Occipital lobe (tissue), 2 donors: ENCODE measurements around the gene VPS45. TPM values are rescaled to one million over a fixed set of nuclear protein-coding genes. Genes with fewer than 3 reads are reported as not detected.

ENCODE experiments used
- DNase-seq: peaks from one replicate; lab custom pipeline; 2025; lab: John Stamatoyannopoulos, UW
- total RNA-seq: library from RNA; depleted of rRNA; stranded (reverse); fragments of >200 nt; gene quantifications from one replicate; pipeline ENCODE4 v1.2.3, GENCODE V29; 2014

The VPS45 gene
- total RNA-seq, 1 donor from 2014 or later = 84.2 TPM

DNA sequence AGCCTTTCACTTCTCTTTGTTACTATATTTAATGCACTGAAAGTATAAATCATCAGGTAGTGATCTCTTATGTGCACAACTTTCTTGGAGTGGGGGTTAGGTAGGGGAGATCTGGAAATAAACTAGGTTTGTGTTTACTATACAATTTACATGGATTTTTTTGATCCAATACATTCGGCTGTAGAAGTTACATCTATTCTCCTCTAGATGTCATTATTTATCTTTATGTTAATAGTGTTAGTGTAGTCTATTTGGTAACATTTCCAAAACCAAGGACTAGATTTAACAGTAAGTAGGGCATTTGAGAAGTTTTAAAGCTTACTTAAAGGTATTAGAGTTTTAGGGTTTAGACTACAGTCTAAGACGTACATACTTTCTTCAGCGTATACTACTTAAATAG, 5.4 kb downstream of the VPS45 start:
- DNase-seq = no peak

DNA sequence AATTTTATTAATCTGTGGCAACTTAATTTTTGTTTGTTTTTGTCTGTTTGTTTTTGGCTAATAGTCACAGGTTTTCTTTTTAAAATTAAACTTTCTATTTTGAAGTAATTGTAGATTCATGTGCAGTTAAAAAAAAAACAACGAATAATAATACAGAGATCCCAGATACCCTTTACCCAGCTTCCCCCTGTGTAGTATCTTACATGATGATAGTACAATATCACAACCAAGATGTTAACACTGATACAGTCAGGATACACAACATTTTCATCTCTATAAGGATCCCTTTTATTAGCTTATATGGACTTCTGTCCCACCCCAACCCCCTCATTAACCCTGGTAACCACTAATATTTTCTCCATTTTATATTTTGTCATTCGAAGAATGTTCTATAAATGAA, 5.9 kb downstream of the VPS45 start:
- DNase-seq = no peak

DNA sequence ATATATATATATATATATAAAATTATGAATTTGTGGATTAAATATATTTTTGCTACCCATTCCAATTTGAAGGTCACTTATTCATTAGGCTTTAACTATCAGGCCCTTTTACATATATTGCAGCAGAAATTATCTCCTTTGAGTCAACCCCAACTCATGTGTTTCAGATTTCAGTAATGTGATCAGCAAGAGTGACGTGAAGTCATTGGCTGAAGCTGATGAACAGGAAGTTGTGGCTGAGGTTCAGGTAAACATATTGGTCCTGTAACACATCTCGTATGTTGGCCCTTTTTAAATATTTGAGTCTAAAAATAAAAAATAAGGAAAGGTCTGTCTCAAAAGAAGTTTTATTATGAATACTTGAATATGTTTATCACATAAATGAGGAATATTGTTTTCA, 8.5 kb downstream of the VPS45 start:
- no peak for DNase-seq

DNA sequence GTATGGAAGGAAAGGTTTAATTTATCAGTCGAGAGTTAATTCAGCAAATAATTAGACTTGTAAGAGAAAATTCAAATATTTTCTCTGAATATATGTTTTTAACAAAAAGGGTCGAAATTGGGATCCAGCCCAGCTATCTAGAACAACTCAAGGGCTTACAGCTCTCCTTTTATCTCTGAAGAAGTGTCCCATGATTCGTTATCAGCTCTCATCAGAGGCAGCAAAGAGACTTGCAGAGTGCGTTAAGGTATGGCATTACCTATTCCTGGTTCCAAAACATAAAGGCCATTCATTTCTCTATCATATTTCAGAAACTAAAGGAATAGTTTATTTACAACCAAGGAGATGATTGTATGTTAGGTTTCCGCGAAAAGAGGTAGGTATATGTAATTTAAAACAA, 9.4 kb downstream of the VPS45 start:
- no peak for DNase-seq

DNA sequence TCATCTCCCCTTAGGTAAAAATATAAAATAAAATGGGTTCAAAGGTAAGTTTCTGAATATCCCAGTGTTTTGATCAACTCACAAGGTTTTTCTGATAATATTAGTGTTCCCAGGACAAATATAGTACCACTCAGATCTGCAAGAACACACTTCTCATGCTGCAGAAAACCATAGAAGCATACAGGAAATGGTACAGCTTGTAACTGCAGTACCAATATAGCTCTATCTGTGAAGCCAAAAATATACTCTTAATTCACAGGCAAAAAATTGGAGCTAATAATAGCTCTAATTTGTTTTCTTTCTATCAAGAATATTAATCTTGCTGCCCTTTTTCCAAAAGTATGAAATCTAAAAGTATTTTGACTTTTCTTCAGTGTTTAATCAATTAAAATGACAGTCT, 13.2 kb downstream of the VPS45 start:
- no peak for DNase-seq

DNA sequence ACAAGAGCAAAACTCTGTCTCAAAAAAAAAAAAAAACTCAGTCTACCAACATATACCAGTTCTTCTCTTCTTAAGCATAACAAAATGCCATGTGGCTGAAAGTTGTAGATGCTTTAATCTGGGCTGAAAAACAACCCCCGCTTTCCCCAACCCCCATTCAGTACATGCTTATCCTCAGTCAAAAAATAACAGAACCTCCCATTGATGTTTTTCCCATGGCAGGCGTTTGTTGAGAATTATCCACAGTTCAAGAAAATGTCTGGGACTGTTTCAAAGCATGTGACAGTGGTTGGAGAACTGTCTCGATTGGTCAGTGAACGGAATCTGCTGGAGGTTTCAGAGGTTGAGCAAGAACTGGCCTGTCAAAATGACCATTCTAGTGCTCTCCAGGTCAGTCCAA, 14.9 kb downstream of the VPS45 start:
- no peak for DNase-seq

DNA sequence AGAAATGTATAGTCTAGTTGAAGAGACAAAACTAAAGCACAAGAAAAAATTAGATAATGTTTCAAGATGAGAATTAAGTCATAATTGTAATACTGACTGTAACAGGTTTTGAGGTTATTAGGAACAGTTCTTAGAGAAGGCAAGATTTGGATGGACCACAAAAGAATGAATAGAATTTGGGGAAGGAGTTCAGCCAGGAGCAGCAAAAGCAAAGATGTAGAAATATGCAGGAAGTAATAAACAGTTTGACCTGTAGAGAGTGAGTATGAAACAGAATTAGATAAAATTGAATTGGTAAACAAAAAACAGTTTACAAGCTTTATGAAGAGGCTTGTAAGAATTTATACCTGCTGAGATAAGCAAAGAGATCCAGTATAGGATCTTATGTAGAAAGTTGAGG, 16.3 kb downstream of the VPS45 start:
- DNase-seq = no peak

DNA sequence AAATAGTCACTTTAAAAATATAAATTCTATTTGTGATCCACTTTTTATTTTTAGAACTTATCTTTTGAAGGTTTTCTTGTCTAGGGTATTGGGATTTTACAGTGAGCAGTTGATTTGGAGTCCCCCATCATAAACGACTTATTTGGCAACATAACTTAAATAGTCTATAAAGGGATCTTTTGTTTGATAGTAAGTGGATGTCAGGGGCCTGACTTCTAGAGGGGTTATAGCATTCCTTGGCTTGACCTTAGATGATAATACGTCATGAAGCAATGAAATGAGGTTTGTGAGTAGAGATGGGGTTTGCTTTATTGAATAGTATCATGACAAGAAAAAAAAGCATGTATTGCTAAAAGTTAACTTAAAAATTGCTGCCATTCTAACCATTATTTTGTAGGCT, 17.8 kb downstream of the VPS45 start:
- no peak for DNase-seq

DNA sequence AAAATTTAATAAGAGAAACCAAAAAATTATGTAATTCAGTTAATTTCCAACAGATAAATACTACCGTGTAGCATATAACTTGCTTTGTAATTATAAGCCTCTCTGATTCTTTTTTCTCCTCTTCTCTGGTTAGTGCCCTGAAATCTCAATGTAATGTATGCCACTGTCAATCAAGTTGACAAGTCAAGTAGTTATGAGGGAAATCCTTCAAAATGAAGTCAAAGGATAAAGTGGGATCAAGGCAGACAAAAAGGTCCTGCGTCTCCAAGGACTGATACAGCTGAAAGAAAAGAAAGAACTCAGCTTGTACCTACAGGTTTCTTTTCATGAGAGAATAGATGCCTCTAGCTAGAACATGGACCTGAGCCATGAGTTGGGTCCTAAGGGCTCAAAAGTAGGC, 19.8 kb downstream of the VPS45 start:
- no peak for DNase-seq

DNA sequence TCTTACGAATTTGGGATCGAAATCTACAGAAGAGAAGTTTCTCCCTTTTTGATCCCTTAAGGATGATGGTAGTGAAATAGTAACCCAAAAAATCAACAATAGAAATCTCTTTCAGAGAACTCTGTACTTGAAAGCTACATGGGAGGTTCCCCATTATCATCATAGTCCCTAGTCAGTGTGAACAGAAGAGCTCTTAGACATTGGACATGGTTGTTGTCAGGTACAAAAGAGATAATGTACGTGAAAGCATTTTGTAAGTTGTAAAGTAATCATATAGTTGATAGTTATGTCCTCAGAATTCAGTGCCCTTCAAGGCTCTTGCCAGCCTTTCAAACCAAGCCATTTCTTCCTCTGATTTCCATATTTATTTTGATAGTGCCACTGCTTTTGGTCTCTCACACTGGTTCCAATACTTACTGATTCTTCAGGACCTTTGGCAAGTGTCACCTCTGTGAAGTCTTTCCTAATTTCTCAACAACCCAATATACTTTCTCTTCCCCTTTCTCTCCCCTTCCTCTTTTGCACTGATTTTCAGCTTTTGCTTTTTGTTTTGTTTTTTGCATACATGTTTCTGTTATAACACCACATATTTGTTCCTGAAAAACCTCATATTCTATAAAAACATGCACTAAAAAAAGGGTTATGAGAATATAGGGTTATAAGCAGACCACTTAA, 22.4 kb downstream of the VPS45 start:
- DNase-seq = no peak

DNA sequence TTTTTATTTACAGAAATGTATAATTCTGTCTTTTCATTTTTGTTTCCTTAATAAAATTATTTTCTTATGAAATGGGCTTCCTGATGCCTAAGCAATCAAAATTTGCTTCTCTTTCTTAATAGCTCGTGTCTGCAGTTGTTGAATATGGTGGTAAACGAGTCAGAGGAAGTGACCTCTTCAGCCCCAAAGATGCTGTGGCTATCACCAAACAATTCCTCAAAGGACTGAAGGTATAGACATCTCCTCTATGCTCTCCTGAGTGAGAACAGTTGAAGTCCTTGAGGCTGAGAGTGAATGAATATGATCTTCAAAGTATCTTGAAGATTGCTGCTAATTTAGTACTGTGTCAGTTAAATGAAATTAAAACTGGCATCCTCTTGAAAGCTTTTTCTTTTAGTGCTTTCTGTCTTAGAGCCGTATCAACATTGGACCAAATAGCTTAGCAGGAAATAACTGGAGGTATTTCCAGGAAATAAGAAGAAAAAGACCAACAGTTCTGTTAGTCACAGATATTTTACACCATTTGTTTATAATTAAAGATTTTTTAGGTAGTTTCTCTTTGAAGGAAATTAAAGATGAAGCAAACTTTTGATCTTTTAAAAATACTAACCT, 24.7 kb downstream of the VPS45 start:
- DNase-seq = no peak

DNA sequence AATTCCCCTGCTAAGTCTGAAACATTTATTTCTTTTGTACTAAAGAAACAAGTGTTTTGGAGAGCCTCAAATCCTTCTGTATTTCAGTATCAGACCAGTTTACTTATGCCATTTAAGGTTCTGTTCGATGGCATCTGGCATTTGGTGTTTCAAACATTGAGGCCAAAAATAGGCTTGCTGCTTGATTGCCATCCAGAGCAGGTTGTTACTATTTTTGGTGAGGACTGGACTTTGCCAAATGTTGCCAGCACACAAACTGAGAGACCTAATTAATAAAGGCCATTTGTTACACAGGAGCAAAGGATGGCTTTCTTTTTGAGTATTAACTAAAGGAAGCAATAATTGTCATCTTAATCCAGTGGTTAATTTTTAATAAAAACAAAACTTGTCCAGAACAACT, 26.2 kb downstream of the VPS45 start:
- no peak for DNase-seq

DNA sequence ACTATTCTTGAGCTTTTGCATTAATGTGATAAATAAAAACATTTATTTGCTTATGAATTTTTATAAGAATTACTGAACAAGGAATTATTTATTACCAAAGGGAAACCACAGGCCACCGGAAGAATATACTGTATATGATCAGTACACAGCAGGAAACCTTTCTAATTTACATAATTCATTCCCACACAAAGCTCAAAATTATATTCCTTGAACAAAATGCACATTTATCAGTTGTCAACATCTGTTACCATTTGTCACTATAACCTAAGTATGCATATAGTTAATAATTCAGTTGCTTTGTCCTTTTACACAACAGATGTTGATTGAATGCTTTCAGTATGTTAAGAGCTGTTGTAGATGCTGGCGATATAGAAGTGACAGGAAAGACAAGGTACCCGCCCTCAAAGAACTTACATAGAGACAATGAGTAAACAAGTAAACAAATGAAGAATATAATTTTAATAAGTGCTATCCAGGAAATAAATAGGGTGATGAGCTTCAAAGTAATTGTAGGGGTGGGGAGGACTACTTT, 27.2 kb downstream of the VPS45 start:
- no peak for DNase-seq

DNA sequence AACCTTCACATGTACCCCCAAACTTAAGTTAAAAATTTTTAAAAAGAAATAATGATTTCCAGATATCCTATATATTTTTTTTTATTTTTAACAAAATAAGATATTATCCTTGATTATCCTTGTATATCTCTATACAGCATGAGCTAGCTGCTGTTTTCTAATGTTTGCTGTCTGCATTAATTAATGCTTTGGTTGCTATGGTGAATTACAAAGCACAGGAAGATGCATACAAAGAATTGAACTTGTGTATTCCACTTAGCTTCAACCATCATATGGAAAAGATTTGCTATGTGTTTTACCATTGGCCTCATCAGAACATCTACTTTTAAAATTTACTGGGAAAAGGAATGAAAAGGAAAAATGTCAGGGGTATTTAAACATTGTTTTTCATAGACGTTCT, 35.4 kb downstream of the VPS45 start:
- no peak for DNase-seq

DNA sequence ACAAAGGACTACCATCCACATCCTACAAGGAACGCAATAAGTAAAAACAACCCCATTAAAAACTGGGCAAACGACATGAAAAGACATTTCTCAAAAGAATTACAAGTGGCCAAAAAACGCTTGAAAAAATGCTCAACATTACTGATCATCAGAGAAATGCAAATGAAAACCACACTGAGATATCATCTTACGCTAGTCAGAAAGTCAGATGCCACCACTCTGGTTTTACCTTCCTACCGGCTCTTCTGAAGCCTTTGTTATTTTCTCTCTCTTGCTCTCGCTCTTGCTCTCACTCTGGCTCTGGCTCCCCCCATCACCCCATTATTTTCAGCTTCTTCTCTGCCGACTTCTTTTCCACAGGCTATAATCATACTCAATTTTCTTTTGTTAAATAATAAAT, 38.8 kb downstream of the VPS45 start:
- no peak for DNase-seq

DNA sequence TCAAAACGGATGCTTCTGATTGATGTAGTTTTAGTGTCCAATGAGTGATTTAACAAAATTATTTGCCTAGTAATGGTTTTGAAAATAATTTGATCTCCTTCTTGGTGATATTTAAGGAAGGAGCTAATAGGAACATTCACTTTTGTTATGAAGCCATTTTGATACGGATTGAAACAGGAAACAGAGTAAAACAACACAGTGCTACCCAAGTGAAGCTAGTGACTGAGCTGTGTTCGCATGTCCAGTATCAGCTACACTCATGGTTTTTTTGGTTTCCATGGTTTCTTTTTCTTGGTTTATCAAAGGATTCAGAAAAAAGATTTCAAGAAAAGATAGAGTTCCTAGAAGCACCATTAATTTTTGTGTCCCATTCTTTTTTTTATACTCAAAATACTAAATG, 42.0 kb downstream of the VPS45 start:
- DNase-seq = no peak

DNA sequence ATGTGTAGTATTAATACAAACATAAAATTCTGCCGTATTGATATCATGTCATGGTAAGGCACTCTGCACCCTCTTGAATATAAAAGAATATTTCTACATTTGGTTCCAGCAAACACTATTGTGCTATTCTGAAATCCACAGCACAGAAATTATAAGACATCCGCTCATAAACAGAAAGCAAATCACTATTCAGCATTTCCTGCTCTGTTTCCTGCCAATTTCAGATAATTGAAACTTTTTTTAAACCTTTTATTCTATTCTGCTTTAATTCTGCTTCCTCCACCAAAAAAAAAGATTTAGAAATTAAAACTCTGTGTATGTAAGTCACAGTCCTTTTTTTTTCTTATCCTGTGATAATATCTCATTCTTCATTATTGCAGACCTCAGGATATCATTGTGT, 42.5 kb downstream of the VPS45 start:
- DNase-seq = no peak

DNA sequence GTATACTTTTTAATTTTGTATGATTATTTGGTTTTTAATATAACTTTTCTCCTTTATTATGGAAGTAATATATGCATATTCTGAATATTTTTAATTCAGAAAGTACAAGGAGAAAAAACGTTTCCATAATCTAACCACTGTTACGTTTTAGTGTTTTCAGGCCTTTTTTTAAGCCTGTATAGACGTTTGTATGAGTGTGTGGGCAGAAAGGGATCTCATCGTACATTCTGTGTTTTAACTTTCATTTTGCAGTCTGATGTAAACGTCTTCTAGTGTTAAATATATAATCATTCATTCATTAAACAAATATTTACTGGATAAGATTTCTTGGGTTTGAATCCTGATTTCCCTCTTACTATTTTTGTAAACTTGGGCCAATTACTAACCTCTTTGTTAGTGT, 44.1 kb downstream of the VPS45 start:
- DNase-seq = no peak

DNA sequence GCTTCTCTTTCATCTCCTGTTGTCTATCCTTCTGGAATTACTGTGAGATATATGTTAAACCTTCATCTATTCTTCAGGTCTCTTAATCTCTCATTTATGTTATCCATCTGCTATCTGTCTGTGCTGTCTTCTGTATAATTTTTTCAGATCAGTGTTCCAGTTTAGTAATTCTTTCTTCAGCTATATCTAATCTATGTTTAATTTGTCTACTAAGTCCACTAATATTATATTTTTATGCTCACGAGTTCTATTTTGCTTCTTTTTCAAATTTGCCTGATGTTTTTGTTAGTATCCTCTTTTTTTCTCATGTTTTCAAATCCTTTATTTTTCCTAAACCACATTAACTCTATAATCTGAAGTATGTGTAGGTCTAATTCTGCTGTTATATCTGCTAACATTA, 47.5 kb downstream of the VPS45 start:
- no peak for DNase-seq

DNA sequence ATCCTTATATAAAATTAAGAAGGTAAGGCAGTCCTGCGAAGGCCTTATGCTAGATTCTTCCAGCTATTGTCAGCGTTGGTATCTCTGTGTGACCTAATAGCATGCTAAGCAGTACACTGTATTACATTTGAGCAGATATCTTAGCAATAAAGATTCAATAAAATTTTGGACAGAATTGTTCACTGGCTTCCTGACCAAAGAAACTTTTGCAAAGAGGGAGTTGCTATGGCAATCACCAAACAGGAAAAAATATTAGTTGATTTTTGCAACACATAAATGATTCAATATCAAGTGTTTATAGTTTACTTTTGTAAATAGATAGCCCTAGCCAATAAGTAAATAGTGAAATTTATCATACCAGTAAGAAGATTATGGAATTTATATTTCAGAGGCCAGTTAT, 51.1 kb downstream of the VPS45 start:
- no peak for DNase-seq

DNA sequence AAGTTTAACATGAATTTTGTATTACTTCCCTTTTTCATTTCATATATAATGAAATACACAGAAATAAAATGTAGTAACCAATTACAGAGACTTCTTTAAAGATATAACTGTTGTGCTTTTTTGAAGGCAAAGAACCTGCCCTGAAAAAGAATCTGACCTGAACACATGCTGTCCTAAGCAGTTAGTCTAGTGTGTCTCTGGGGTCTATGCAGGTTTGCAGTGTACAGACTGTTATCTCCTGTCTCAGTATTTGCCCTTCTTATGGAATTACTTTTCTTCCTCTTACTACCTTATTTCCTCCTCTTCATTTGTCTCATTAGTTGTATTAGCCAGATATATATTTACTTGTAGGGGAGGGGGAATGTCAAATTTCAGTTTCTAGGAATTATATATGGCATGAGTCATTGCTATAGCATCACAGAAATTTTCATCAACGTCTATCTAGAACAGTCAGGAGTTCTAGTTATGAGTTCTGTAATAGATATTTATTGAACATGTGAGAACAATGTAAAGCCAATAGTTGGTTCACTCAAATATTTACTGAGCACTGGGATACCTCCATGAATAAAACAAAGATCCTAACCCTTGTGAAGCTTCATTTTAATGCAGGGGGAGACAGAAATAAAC, 53.8 kb downstream of the VPS45 start:
- no peak for DNase-seq

DNA sequence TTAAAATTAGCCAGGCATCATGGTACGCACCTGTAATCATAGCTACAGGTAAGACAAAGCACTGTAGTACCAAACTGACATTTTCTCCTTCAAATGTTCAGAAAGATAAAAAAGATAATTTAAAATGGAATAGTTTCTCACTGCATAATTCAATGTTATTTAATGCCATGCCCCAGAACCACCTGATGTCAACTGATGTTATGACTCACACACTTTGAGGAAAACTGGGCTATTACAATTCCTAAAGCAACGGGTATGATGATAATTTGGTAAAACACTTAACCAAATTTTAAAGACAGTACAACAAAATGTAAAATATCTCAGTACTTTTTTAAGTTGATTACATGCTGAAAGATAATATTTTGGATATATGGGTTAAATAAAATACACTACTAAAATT, 59.2 kb downstream of the VPS45 start:
- DNase-seq = no peak

DNA sequence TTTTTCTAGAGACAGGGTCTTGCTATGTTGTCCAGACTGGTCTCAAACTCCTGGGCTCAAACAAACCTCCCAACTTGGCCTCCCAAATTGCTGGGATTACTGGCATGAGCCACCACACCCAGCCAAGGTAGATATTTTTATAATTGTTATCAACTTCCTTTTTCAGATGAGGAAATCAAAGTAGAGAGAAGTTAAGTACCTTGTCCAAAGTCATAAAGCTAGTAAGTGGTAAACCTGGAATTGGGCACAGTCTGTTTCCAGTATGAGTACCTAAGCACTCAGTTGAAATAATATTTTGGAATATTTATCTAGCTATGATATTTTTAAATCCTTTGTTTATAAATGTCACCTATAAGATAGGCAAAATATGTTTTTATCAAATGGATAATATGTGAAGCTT, 59.9 kb downstream of the VPS45 start:
- no peak for DNase-seq
